Stimulated activated CD4-positive, alpha-beta T cell treated with anti-CD3 and anti-CD28 coated beads, Interleukin-4, amount 100 ng/mL, for 24 hours (primary cell): ENCODE measurements around the gene FBXO9.

ENCODE experiments used
- DNase-seq: peaks from one replicate; pipeline ENCODE4 v3.0.0-alpha.2; 2020

FBXO9 gene

DNA sequence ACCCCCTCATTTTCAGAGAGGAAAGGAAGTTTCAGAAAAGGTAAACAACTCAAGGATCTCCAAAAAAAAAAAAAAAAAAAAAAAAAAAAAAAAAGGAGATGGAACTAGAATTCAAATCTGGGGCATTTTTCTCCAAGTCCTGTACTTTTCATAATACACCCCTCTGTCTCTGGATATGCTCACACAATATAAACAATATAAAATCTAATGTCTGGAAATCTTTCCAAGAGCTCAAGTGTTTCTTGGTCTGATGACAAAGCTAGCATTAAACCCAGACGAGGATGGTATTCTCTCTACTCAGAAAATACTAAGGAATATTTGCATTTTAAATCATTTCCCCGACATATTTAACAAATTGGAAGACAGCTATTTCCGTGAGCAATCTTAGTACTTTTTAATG lies 77.6 kb downstream of the FBXO9 start:
- DNase-seq, result no peak

DNA sequence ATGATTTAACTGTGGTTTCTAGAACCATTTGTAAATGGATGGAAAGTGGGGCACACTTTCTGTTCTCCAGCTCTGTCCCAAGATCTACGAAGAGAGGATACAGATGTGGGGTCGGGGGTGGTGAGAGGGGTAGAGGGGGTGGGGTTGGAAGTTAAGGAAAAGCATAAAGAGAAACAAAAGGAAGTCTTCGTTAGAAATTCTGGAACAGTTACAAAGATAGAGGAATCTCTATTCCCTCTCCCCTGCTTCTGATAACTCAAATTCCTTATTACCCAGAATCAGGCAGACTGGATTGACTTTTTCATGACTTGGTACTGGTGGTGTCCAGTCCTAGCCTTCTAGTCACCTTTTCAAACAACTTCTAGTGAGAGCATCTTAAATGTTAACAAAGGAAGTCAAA lies 78.5 kb downstream of the FBXO9 start:
- no peak for DNase-seq

DNA sequence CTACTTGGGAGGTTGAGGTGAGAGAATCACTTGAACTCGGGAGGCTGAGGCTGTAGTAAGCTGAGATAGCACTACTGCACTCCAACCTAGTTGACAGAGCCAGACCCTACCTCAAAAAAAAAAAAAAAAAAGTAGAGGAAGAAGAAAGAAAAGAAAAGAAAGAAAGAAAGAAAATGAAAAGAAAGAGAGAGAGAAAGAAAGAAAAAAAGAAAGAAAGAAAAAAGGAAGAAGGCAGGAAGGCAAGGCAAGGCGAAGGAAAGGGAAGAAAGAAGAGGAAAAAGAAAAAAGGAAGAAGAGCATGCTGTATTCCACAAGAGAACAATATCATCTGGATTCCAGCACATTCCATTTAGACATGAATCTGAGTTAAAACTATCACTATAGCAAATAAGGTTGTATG lies 79.6 kb downstream of the FBXO9 start:
- DNase-seq, result no peak

DNA sequence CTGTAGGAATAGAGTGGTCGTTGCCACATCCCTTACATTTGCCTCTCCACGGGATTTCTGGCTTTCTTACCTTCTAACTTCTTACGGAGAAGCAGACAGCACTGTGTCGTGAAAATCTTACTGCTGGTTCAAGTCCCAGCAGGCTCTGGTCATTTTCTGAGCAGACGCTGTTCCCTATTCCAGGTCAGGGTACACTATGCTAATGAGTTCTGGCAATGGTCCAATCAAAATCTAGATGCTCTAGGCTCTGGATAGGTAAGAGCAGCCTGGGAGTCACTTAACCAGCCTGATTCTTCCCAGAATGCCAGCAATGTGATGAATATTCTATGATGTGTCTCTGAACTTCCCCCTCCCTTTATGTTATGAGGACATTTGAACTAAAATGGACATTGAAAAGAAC lies 83.5 kb downstream of the FBXO9 start, which contains the start of gene GCM1:
Gene GCM1, minus strand, starts transcription at position 158 of the 400 bp plus-strand sequence. CDS start 3,209 bp downstream, outside the sequence.
- no peak for DNase-seq
